ENCODE results near the gene KNDC1.

Gene KNDC1

DNA sequence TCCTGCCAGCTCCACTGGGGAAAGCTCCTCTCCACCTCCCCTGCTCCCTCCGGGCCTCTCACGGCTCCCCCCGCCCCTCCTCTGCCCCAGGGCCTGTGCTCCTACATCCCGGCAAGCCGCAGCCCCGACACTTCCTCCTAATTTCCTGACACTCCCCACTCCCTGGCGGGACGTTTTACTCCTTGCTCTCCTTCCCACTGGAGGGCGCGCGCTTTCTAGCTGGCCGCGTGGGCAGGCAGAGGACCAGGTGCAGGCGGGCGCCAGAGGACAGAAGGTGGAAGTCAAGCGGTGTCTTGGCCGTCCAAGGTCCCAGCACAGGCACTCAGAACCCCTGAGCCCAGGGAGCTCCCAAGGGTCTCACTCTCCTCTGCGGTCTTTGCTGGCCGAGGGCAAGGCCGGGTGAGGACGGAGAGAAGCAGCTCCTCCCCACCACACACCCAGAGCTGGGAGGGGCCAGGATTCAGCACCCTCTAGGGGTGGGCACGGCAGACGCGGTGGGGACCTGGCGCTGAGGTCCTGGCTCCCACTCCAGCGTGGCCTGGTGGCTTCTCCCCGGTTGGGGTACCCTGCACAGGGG, 97.6 kb downstream of the KNDC1 start:
- H3K4me3 ChIP-seq = peak overlapping the region; percentile 49
- DNase-seq (ENCODE audit: low read depth, low spot score) = peak; percentile 2
- no peak overlapping the region for H3K9ac ChIP-seq (ENCODE audit: insufficient read length)
- TF ChIP-seq EZH2 (IDR thresholded peaks at IDR 0.05) (no peak), POLR2AphosphoS5 (IDR thresholded peaks at IDR 0.05; ENCODE audit: borderline replicate concordance, low read depth, low read length) (no peak), FOXP2 (optimal IDR thresholded peaks at IDR 0.05; ENCODE audit: control extremely low read depth, extremely low read length, insufficient read depth) (no peak)
- no peaks in the 10 kb centered on the region for H3K36me3 ChIP-seq (ENCODE audit: insufficient read depth, low read length)
- no peaks in the 10 kb centered on the region for H3K9me3 ChIP-seq (ENCODE audit: low read depth, low read length)
- H3K27ac ChIP-seq = no peak overlapping the region

DNA sequence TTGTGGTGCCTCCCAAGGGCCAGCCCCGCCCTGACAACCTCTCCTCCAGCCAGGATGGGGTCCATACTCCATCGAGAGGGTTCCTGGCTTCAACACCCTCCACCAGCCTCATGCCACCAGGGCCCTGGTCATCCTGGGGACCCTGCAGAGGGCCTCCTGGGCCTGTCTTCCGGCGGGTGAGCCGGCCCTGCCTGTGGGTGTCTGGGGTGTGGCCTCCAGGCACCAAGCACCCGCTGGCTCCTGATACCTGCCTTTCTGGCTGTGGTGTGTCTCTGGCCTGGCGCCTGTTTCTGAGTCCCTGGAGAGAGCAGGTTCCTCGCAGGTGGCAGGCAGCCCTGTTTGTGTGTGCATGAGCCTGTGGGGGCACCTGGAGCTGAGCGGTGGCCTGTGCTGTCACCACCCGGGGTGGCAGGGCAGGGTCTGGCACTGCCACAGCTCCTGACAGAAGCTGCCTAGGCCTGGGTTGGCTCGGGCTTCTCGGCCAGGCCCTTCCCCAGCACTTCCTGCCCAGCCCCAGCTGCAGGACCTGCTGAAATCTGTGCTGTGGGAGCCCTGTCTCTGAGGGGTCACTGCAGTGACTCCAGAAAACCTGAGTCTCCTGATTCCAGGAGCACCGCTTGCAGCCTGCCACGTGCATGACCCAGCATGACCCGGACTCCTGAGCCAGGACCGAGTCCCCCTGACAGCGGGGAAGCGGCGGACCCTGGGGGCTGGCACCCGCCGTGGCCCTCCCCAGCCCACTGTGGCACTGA, 98.2 kb downstream of the KNDC1 start:
- no peak overlapping the region for H3K9ac ChIP-seq (ENCODE audit: insufficient read length)
- H3K9me3 ChIP-seq (ENCODE audit: low read depth, low read length) = no peaks in the 10 kb centered on the region
- H3K4me3 ChIP-seq = peak overlapping the region; percentile 49
- H3K27ac ChIP-seq = no peak overlapping the region
- H3K36me3 ChIP-seq (ENCODE audit: insufficient read depth, low read length) = no peaks in the 10 kb centered on the region
- no peak for DNase-seq (ENCODE audit: low read depth, low spot score)
- no peak for TF ChIP-seq FOXP2 (optimal IDR thresholded peaks at IDR 0.05; ENCODE audit: control extremely low read depth, extremely low read length, insufficient read depth)
- no peak for TF ChIP-seq EZH2 (IDR thresholded peaks at IDR 0.05)
- no peak for TF ChIP-seq POLR2AphosphoS5 (IDR thresholded peaks at IDR 0.05; ENCODE audit: borderline replicate concordance, low read depth, low read length)

DNA sequence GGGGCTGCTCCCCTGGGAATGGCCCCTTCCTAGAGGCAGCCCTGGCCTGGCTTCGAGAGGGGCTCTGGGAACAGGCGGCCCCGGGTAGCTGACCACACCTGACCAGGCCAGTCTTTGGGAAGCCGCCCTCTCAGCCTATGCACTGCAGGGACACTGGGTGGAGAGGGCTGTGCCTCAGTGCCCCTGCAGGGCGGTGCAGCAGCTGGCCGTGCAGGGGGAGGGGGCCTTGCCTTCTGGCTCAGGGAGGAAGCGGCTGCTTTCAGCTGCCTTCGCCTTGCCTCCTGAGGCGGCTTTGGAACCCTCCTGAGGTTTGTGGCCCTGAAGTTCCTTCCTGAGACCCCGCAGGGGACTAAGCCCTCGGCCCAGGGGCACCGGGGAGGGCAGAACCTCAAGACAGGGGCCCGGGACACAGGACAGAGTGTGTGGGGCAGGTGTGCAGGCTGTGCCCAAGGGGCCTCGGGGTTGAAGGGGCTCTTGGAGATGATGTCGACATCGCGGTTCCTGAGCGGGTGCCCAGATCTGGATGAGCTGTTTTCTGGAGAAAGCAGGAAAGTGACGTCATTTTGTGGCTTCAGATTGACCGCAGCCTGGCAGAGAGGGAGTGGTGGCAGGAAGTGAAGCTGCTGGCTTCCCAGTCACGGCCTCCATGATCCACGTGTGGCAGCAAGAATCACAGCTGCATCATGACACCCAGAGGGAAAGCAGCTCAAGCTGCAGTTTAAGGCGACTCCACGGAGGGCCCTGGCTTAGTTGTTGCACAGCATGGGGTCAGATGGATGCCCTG, 99.0 kb downstream of the KNDC1 start:
- TF ChIP-seq POLR2AphosphoS5 (IDR thresholded peaks at IDR 0.05; ENCODE audit: borderline replicate concordance, low read depth, low read length) (0 out of 2 replicates have a peak, but pooled peaks have one; percentile 15), EZH2 (IDR thresholded peaks at IDR 0.05) (no peak), FOXP2 (optimal IDR thresholded peaks at IDR 0.05; ENCODE audit: control extremely low read depth, extremely low read length, insufficient read depth) (peak; percentile 60)
- H3K4me3 ChIP-seq = peak overlapping the region; percentile 42; the same call in 1 of the 2 replicates
- 0 out of 2 replicates have a peak overlapping the region, but pooled peaks have one; percentile 57 for H3K27ac ChIP-seq
- H3K9me3 ChIP-seq (ENCODE audit: low read depth, low read length) = no peaks in the 10 kb centered on the region
- no peak overlapping the region for H3K9ac ChIP-seq (ENCODE audit: insufficient read length)
- H3K36me3 ChIP-seq (ENCODE audit: insufficient read depth, low read length) = no peaks in the 10 kb centered on the region
- peak; percentile 64 for DNase-seq (ENCODE audit: low read depth, low spot score)

DNA sequence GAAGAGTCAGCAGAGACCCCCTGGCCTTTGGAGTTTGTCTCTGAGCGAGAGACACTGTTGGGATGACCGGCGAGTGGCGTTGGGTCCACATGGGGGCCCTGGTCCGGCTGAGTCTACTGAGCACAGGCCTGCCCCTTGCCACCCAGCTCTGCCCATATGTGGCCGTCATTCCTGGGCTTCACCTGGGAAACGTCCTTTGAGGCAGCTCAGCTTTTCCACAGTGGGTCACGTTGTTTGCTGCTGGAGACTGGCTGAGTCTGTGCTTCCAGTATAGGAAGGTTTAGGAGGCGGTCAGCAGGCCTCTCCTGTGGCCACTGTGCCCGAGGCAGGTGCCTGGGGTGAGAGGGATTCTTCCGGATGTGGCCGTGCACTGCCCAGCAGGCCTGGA, 99.6 kb downstream of the KNDC1 start:
- Histone ChIP-seq H3K4me3 (no peak overlapping the region), H3K9me3 (ENCODE audit: low read depth, low read length) (no peaks in the 10 kb centered on the region), H3K27ac (no peak overlapping the region), H3K36me3 (ENCODE audit: insufficient read depth, low read length) (no peaks in the 10 kb centered on the region), H3K9ac (ENCODE audit: insufficient read length) (no peak overlapping the region)
- no peak for DNase-seq (ENCODE audit: low read depth, low spot score)
- TF ChIP-seq POLR2AphosphoS5 (IDR thresholded peaks at IDR 0.05; ENCODE audit: borderline replicate concordance, low read depth, low read length) (no peak), EZH2 (IDR thresholded peaks at IDR 0.05) (no peak), FOXP2 (optimal IDR thresholded peaks at IDR 0.05; ENCODE audit: control extremely low read depth, extremely low read length, insufficient read depth) (no peak)

- Histone ChIP-seq H3K36me3 (ENCODE audit: insufficient read depth, low read length) (no peaks in the 10 kb centered on the region), H3K4me3 (peak overlapping the region; percentile 74), H3K27ac (no peak overlapping the region), H3K9me3 (ENCODE audit: low read depth, low read length) (no peaks in the 10 kb centered on the region), H3K9ac (ENCODE audit: insufficient read length) (peak overlapping the region; percentile 57)
- TF ChIP-seq FOXP2 (optimal IDR thresholded peaks at IDR 0.05; ENCODE audit: control extremely low read depth, extremely low read length, insufficient read depth) = no peak
- no peak for DNase-seq (ENCODE audit: low read depth, low spot score)
These were observed 101.1 kb downstream of the KNDC1 start for GRCh38 chr10:133260895-133261725.

DNA sequence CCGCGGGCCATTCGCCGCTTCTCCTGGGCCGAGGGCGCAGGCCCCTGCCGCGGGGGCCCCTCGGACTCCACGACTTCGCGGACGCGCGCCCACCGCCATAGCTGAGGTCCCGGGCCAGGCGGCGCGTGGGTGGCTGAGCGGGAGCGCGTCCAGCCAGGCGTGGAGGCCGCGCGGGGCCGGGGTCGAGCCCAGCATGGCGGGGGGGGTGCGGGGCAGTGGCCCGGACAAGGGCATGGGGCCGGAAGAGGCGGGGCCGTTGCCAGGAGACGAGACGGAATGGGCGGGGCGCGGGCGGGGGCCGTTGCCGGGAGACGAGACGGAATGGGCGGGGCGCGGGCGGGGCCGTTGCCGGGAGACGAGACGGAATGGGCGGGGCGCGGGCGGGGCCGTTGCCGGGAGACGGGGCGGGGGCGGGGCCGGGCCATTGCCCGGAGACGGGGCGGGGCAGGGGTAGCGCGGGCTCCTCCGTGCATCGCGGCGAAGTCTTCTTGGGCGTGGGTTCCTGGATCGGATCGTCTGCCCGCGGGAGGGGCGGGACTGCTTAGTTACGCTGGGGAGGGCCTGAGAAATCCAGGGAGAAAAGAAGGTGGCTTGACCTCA, 101.8 kb downstream of the KNDC1 start:
- H3K4me3 ChIP-seq = peak overlapping the region; percentile 74
- no peaks in the 10 kb centered on the region for H3K9me3 ChIP-seq (ENCODE audit: low read depth, low read length)
- peak overlapping the region; percentile 57 for H3K9ac ChIP-seq (ENCODE audit: insufficient read length)
- no peak for DNase-seq (ENCODE audit: low read depth, low spot score)
- no peak overlapping the region for H3K27ac ChIP-seq
- TF ChIP-seq EZH2 (IDR thresholded peaks at IDR 0.05) (no peak), FOXP2 (optimal IDR thresholded peaks at IDR 0.05; ENCODE audit: control extremely low read depth, extremely low read length, insufficient read depth) (no peak), POLR2AphosphoS5 (IDR thresholded peaks at IDR 0.05; ENCODE audit: borderline replicate concordance, low read depth, low read length) (no peak)
- H3K36me3 ChIP-seq (ENCODE audit: insufficient read depth, low read length) = no peaks in the 10 kb centered on the region

- no peak overlapping the region for H3K27ac ChIP-seq
- H3K9me3 ChIP-seq (ENCODE audit: low read depth, low read length) = no peaks in the 10 kb centered on the region
- no peak for DNase-seq (ENCODE audit: low read depth, low spot score)
- H3K4me3 ChIP-seq = no peak overlapping the region
- TF ChIP-seq FOXP2 (optimal IDR thresholded peaks at IDR 0.05; ENCODE audit: control extremely low read depth, extremely low read length, insufficient read depth) (no peak), EZH2 (IDR thresholded peaks at IDR 0.05) (no peak), POLR2AphosphoS5 (IDR thresholded peaks at IDR 0.05; ENCODE audit: borderline replicate concordance, low read depth, low read length) (no peak)
- no peaks in the 10 kb centered on the region for H3K36me3 ChIP-seq (ENCODE audit: insufficient read depth, low read length)
- H3K9ac ChIP-seq (ENCODE audit: insufficient read length) = no peak overlapping the region
These were observed 102.7 kb downstream of the KNDC1 start for GRCh38 chr10:133262696-133263095.

Measured in SK-N-MC (cell line).